HepG2 (cell line): ENCODE measurements around the gene PFDN2. TPM values are rescaled to one million over a fixed set of nuclear protein-coding genes. Genes with fewer than 3 reads are reported as not detected.

Experiments used
- ATAC-seq: fragments of 200-7000 bp; cut with Tn5 transposase; 3 replicates; pipeline ENCODE4 v1.9.1; 2020; ENCODE audit warnings: mild to moderate bottlenecking, moderate library complexity
- BruUV-seq: library from RNA; stranded (reverse); fragments of 400-500 nt; replicated peaks from 2 replicates; lab custom pipeline; 2021; lab: Mats Ljungman, UMichigan
- CTCF ChIA-PET: fragments of 300-600 bp; formaldehyde crosslinking; extraction: SDS; loops from one replicate; lab custom pipeline; 2021; ENCODE audit warnings: low total read pairs, inconsistent platforms, low intra/inter-chr PET ratio; lab: Yijun Ruan, JAX
- POLR2A ChIA-PET: fragments of 350-600 bp; sonication (Branson Sonifier 250); formaldehyde crosslinking; loops from one replicate; lab custom pipeline; 2020; ENCODE audit warnings: antibody characterized with exemption, inconsistent platforms; lab: Yijun Ruan, JAX
- DNase-seq: peaks from one replicate; pipeline ENCODE4 v3.0.0-alpha.2; 2015; ENCODE audit warnings: low spot score
- FAIRE-seq: peaks from 3 replicates; lab custom pipeline; 2011; peaks lifted over from hg19 to GRCh38; lab: Jason Lieb, UNC
- H2AFZ ChIP-seq: one replicate; pipeline ENCODE4 v1.6.1; 2011; ENCODE audit warnings: low read length, inconsistent platforms
- H3K27ac ChIP-seq: fragments of 300-600 bp; 3 replicates; pipeline ENCODE4 v1.8.0; 2011; ENCODE audit warnings: mixed run types, mild to moderate bottlenecking, mixed read lengths, low read length, inconsistent platforms; ENCODE audit not compliant: insufficient read depth; ENCODE audit errors: extremely low read length
- H3K27me3 ChIP-seq, 2 experiments: fragments of 200-600 bp in 1 of 2; 2 replicates in 1 of 2; 3 replicates in 1 of 2; pipeline versions ENCODE4 v1.6.0 to v1.8.0; 2011; ENCODE audit warnings: low read length in 2 of 2, mild to moderate bottlenecking in 2 of 2, moderate library complexity in 2 of 2, inconsistent platforms in 1 of 2; ENCODE audit not compliant: insufficient read depth in 2 of 2, control insufficient read depth in 1 of 2
- H3K36me3 ChIP-seq, 2 experiments: fragments of 200-600 bp in 1 of 2; replicated peaks in 1 of 2; 2 replicates in 1 of 2; 3 replicates in 1 of 2; pipeline versions ENCODE4 v1.5.1 to v1.8.0; 2011; ENCODE audit warnings: low read length in 2 of 2, inconsistent platforms in 1 of 2; ENCODE audit not compliant: insufficient read depth in 2 of 2, control insufficient read depth in 1 of 2
- H3K4me1 ChIP-seq: 2 replicates; pipeline ENCODE4 v1.5.1; 2012; ENCODE audit warnings: low read length, inconsistent platforms; ENCODE audit not compliant: insufficient read depth
- H3K4me2 ChIP-seq: 2 replicates; pipeline ENCODE4 v1.6.0; 2011; ENCODE audit warnings: low read depth, low read length, inconsistent platforms
- H3K4me3 ChIP-seq, 3 experiments: fragments of 200-600 bp in 1 of 3; sonication (generic), shearing (Covaris generic) in 1 of 3; replicated peaks in 1 of 3; 2 replicates each; pipeline ENCODE4 v1.5.1; 2011 to 2016; ENCODE audit warnings: low read length in 3 of 3, inconsistent platforms in 2 of 3, low read depth in 2 of 3, mild to moderate bottlenecking in 2 of 3, control low read depth in 1 of 3, mixed read lengths in 1 of 3; ENCODE audit not compliant: insufficient read depth in 1 of 3
- H3K79me2 ChIP-seq: one replicate; pipeline ENCODE4 v1.6.1; 2011; ENCODE audit warnings: low read length, inconsistent platforms; ENCODE audit not compliant: insufficient read depth
- H3K9ac ChIP-seq: 2 replicates; pipeline ENCODE4 v1.6.0; 2011; ENCODE audit warnings: mild to moderate bottlenecking, low read depth, low read length, inconsistent platforms; ENCODE audit not compliant: insufficient read depth
- H3K9me3 ChIP-seq: 2 replicates; pipeline ENCODE4 v1.5.1; 2012; ENCODE audit warnings: mild to moderate bottlenecking, low read length
- H4K20me1 ChIP-seq: 2 replicates; pipeline ENCODE4 v1.6.0; 2011; ENCODE audit warnings: inconsistent platforms, mild to moderate bottlenecking, low read length, moderate library complexity; ENCODE audit not compliant: insufficient read depth
- ETV5 ChIP-seq: IDR thresholded peaks from 2 replicates; pipeline ENCODE4 v1.6.1; 2018; ENCODE audit warnings: missing biosample characterization, missing genetic modification reagents, inconsistent platforms, borderline replicate concordance
- GZF1 ChIP-seq: sonication (generic); formaldehyde crosslinking; IDR thresholded peaks from 2 replicates; pipeline ENCODE4 v1.5.1; 2020; ENCODE audit warnings: mild to moderate bottlenecking, missing genetic modification reagents
- JUND ChIP-seq: sonication (generic); formaldehyde crosslinking; IDR thresholded peaks from 2 replicates; pipeline ENCODE4 v1.8.0; 2022; ENCODE audit warnings: mild to moderate bottlenecking, missing genetic modification reagents
- KMT2A ChIP-seq: sonication (generic); formaldehyde crosslinking; IDR thresholded peaks from 2 replicates; pipeline ENCODE4 v1.4.0; 2020; ENCODE audit warnings: missing genetic modification reagents
- MED8 ChIP-seq: sonication (generic); formaldehyde crosslinking; IDR thresholded peaks from 2 replicates; pipeline ENCODE4 v1.8.1; 2023; ENCODE audit warnings: mild to moderate bottlenecking, missing genetic modification reagents; ENCODE audit not compliant: insufficient replicate concordance
- NR2F6 ChIP-seq, 2 experiments: IDR thresholded peaks; 2 replicates each; pipeline ENCODE4 v1.6.1; 2016; ENCODE audit warnings: antibody characterized with exemption in 1 of 2, mild to moderate bottlenecking in 1 of 2
- POLR2AphosphoS2 ChIP-seq: IDR thresholded peaks from 2 replicates; pipeline ENCODE4 v1.6.1; 2011; ENCODE audit warnings: low read depth, low read length, improper control_type of control experiment
- RBM22 ChIP-seq: fragments of 200-400 bp; formaldehyde crosslinking; optimal IDR thresholded peaks from 2 replicates; pipeline ENCODE3; 2017; ENCODE audit warnings: mild to moderate bottlenecking, low read length, moderate library complexity
- RFXAP ChIP-seq: sonication (generic); formaldehyde crosslinking; IDR thresholded peaks from 2 replicates; pipeline ENCODE4 v1.4.0; 2020; ENCODE audit warnings: missing genetic modification reagents, borderline replicate concordance
- U2AF2 ChIP-seq: fragments of 200-400 bp; formaldehyde crosslinking; IDR thresholded peaks from 2 replicates; pipeline ENCODE4 v1.6.1; 2017; ENCODE audit warnings: low read depth, mild to moderate bottlenecking, low read length
- ZBTB38 ChIP-seq: sonication (generic); formaldehyde crosslinking; IDR thresholded peaks from 2 replicates; pipeline ENCODE4 v1.5.1; 2020; ENCODE audit warnings: mild to moderate bottlenecking, missing genetic modification reagents
- ZNF10 ChIP-seq: sonication (generic); formaldehyde crosslinking; IDR thresholded peaks from 2 replicates; pipeline ENCODE4 v1.4.0; 2020; ENCODE audit warnings: mild to moderate bottlenecking, low read depth, missing genetic modification reagents, borderline replicate concordance
- ZSCAN25 ChIP-seq: sonication (generic); formaldehyde crosslinking; IDR thresholded peaks from 2 replicates; pipeline ENCODE4 v1.8.0; 2022; ENCODE audit warnings: mild to moderate bottlenecking, missing genetic modification reagents
- WGBS: methylation state at CpG from one replicate; pipeline ENCODE4 v1.1.6; 2017; ENCODE audit warnings: low lambda C conversion rate; 5-methylcytosine and 5-hydroxymethylcytosine counted together
- in situ Hi-C: cut with HindIII; loops from 2 replicates; pipeline ENCODE4 v1.10.0; 2017; ENCODE audit warnings: low pct_unique_long_range_greater_than_20kb; ENCODE audit not compliant: extremely low pct_ligation_motif_present
- intact Hi-C: fragments of 100-400 bp; cut with micrococcal nuclease; formaldehyde crosslinking; loops from one replicate; pipeline ENCODE4 v1.10.0; 2022; ENCODE audit not compliant: unreplicated experiment
- polyA plus RNA-seq, 8 experiments: library from polyadenylated mRNA; depleted of rRNA in 3 of 8; stranded (reverse) in 7 of 8; unstranded in 1 of 8; fragments of >200 nt; fragmentation: Illumina TruSeq in 4 of 8; extraction: Trizol in 4 of 8; gene quantifications; 2 replicates each; pipeline versions ENCODE4 v1.2.1 to v1.2.3, GENCODE V29; 2011 to 2016; ENCODE audit warnings: low read depth in 4 of 8, missing spikeins in 1 of 8, mixed read lengths in 1 of 8; ENCODE audit not compliant: insufficient read depth in 1 of 8
- total RNA-seq, 5 experiments: library from RNA; depleted of rRNA; stranded (reverse); fragments of >200 nt; fragmentation: Illumina TruSeq; extraction: Trizol; gene quantifications; 2 replicates each; pipeline ENCODE4 v1.2.3, GENCODE V29; 2016; ENCODE audit warnings: low read depth in 1 of 5
- TF ChIP-seq, protein P1 (sequence below): IDR thresholded peaks from 2 replicates; pipeline ENCODE4 v1.6.1; 2016; ENCODE audit warnings: low read depth, borderline replicate concordance
- TF ChIP-seq, protein P2 (sequence below): sonication (generic); formaldehyde crosslinking; IDR thresholded peaks from 2 replicates; pipeline ENCODE4 v1.5.0; 2020; ENCODE audit warnings: mild to moderate bottlenecking, missing genetic modification reagents
- TF ChIP-seq, protein P3 (sequence below): sonication (generic); formaldehyde crosslinking; IDR thresholded peaks from 2 replicates; pipeline ENCODE4 v1.9.0; 2021; ENCODE audit warnings: missing genetic modification reagents, borderline replicate concordance
- TF ChIP-seq, protein P4 (sequence below): sonication (generic); formaldehyde crosslinking; IDR thresholded peaks from 2 replicates; pipeline ENCODE4 v1.8.1; 2023; ENCODE audit warnings: mild to moderate bottlenecking, missing genetic modification reagents

The PFDN2 gene
- total and polyA plus RNA-seq, 2 of the 13 experiments (the other 11 are each of a cell fraction or from before 2014, with no cell fraction given): 62.6 to 63.6 TPM

DNA sequence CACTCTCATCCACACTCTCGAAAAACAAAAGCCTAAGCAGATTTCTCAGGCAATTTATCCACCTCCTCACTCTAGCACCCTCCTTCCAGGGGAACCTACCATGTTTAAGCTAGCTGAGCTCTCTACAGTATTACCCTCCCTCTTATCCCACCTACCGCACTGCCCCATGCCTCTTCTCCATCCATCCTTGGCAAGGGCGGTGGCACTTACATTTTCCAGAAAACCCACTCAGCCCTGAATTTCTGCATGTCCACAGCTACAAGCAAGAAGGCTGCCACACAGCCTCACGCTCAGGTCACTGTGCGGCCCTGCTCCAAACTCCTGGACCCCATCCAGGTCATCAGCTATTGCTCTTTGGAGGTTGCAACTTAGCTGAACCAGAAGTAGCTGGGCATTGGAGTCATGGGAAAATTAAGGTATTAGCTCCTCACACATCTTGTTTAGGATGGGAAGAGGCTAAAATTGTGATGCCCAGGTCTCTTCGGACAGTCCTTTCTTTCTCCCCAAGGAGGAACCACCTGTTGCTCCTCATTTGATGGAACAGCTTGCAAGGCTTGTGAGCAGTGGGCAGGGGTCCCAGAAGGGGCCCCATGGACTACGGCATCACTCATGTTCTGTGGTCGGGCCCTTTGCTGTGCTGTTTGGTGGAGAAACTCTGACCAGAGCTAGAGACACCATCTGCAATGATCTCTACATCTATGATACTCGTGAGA lies 18.6 kb downstream of the PFDN2 start:
- Histone ChIP-seq H3K4me3 (peak overlapping the region in 2 of 3 experiments; percentile 87 to 90; a peak in 3 of 6 replicates), H3K4me1 (peaks cover 13% of the 10 kb centered on the region), H3K9ac (peak overlapping the region; percentile 75; the same call in 1 of the 2 replicates), H4K20me1 (no peaks in the 10 kb centered on the region), H3K27ac (no peak overlapping the region), H2AFZ (no peak overlapping the region), H3K4me2 (peak overlapping the region; percentile 89), H3K27me3 (peaks cover 0 to 3% of the 10 kb centered on the region in 2 experiments; a peak in 1 of 5 replicates), H3K79me2 (peaks cover 5% of the 10 kb centered on the region), H3K9me3 (no peaks in the 10 kb centered on the region), H3K36me3 (peaks cover 6 to 20% of the 10 kb centered on the region in 2 experiments)
- 97% methylated on average over 9 of the region's 9 CpGs for WGBS
- intact Hi-C loops (no loop called here), in situ Hi-C loops (loop anchor here (10.0 kb wide), 1 partner anchor 104 kb away; no protein-coding TSS in a partner anchor)
- DNase-seq: no peak
- ChIA-PET POLR2A (interaction anchor here (1.2 to 2.5 kb wide), 3 partner anchors 13 to 33 kb away, joined by 3 to 11 read pairs (median 9); partner anchors contain the start of genes DEDD, NIT1 and PFDN2), CTCF (interaction anchor here (3.3 kb wide), 1 partner anchor 26 kb away, joined by 50 read pairs; no protein-coding TSS in a partner anchor)
- no TSS peak for BruUV-seq
- peak; percentile 11 for ATAC-seq
- TF ChIP-seq ZNF10 (CRISPR knock-in tag): no peak
- peak; percentile 47 for TF ChIP-seq RBM22
- no peak for TF ChIP-seq ETV5 (CRISPR knock-in tag)
- TF ChIP-seq, protein P1, sequence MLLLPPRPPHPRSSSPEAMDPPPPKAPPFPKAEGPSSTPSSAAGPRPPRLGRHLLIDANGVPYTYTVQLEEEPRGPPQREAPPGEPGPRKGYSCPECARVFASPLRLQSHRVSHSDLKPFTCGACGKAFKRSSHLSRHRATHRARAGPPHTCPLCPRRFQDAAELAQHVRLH (CRISPR knock-in tag): no peak
- TF ChIP-seq, protein P2, sequence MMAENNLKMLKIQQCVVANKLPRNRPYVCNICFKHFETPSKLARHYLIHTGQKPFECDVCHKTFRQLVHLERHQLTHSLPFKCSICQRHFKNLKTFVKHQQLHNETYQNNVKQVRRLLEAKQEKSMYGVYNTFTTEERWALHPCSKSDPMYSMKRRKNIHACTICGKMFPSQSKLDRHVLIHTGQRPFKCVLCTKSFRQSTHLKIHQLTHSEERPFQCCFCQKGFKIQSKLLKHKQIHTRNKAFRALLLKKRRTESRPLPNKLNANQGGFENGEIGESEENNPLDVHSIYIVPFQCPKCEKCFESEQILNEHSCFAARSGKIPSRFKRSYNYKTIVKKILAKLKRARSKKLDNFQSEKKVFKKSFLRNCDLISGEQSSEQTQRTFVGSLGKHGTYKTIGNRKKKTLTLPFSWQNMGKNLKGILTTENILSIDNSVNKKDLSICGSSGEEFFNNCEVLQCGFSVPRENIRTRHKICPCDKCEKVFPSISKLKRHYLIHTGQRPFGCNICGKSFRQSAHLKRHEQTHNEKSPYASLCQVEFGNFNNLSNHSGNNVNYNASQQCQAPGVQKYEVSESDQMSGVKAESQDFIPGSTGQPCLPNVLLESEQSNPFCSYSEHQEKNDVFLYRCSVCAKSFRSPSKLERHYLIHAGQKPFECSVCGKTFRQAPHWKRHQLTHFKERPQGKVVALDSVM (CRISPR knock-in tag): no peak
- no peak for TF ChIP-seq MED8 (CRISPR knock-in tag)
- TF ChIP-seq KMT2A (CRISPR knock-in tag): no peak
- TF ChIP-seq, protein P3, sequence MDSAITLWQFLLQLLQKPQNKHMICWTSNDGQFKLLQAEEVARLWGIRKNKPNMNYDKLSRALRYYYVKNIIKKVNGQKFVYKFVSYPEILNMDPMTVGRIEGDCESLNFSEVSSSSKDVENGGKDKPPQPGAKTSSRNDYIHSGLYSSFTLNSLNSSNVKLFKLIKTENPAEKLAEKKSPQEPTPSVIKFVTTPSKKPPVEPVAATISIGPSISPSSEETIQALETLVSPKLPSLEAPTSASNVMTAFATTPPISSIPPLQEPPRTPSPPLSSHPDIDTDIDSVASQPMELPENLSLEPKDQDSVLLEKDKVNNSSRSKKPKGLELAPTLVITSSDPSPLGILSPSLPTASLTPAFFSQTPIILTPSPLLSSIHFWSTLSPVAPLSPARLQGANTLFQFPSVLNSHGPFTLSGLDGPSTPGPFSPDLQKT: no peak
- no peak for TF ChIP-seq ZSCAN25 (CRISPR knock-in tag)
- TF ChIP-seq, protein P4, sequence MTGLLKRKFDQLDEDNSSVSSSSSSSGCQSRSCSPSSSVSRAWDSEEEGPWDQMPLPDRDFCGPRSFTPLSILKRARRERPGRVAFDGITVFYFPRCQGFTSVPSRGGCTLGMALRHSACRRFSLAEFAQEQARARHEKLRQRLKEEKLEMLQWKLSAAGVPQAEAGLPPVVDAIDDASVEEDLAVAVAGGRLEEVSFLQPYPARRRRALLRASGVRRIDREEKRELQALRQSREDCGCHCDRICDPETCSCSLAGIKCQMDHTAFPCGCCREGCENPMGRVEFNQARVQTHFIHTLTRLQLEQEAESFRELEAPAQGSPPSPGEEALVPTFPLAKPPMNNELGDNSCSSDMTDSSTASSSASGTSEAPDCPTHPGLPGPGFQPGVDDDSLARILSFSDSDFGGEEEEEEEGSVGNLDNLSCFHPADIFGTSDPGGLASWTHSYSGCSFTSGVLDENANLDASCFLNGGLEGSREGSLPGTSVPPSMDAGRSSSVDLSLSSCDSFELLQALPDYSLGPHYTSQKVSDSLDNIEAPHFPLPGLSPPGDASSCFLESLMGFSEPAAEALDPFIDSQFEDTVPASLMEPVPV: no peak
- TF ChIP-seq NR2F6 (IDR thresholded peaks at IDR 0.05): no peak
- TF ChIP-seq NR2F6 (CRISPR knock-in tag; IDR thresholded peaks at IDR 0.05): no peak
- peak; percentile 23; the same call in 1 of the 2 replicates for TF ChIP-seq POLR2AphosphoS2
- no peak for TF ChIP-seq U2AF2
- no peak for TF ChIP-seq ZBTB38 (CRISPR knock-in tag)
- TF ChIP-seq JUND: no peak
- no peak for TF ChIP-seq GZF1
- no peak for TF ChIP-seq RFXAP (CRISPR knock-in tag)
- FAIRE-seq: no peak
